ENCODE data around the gene TNFSF18. TPM values are rescaled to one million over a fixed set of nuclear protein-coding genes. Genes with fewer than 3 reads are reported as not detected.

Gene TNFSF18
- total and polyA plus RNA-seq, 2 of the 4 experiments (the other 2 are of a cell fraction), result 0.12 to 0.18 TPM

DNA sequence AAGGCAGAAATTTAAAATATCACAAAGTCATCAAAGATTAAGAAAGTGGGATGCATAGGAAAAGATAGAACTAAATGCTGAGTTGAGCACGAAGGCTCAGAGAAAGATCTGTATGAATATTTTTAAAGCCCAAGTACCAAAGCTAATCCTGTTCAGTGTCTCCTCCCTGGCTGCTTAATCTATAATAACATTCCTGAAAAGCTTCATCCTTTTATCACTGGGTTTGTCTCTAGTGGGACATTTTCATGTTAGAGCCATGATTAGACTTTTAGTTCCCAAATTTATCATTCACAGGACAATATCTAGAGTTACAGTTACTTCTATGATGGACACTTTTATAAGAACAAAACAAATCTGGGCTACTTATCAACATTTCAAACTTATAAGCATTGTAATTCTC lies 38.6 kb downstream of the TNFSF18 start:
- no peaks in the 10 kb centered on the region for H3K79me1 ChIP-seq (ENCODE audit: low read depth in 1 of 2, low read length in 2 of 2)
- intact Hi-C loops (cut with micrococcal nuclease) (no loop called here), in situ Hi-C loops (cut with MboI; ENCODE audit: low sequenced_read_pairs) (no loop called here), dilution Hi-C loops (cut with HindIII; ENCODE audit: low sequenced_read_pairs, unreplicated experiment) (no loop called here)
- H3K4me3 ChIP-seq (ENCODE audit: insufficient read depth, low read depth, low read length), result no peak overlapping the region
- no peak overlapping the region for H4K5ac ChIP-seq (ENCODE audit: low read depth, low read length)
- H4K20me1 ChIP-seq (ENCODE audit: insufficient read depth, low read length), result no peaks in the 10 kb centered on the region
- H3K9ac ChIP-seq (ENCODE audit: low read depth, low read length), result no peak overlapping the region
- no peaks in the 10 kb centered on the region for H3K9me1 ChIP-seq (ENCODE audit: insufficient read depth, low read length)
- H2AFZ ChIP-seq (replicated peaks; ENCODE audit: low read length, poor library complexity), result no peak overlapping the region
- H3K27me3 ChIP-seq (ENCODE audit: control insufficient read depth, insufficient read depth, low read length), result no peaks in the 10 kb centered on the region
- H3K4ac ChIP-seq (ENCODE audit: low read depth, low read length), result no peak overlapping the region
- no peak overlapping the region for H3K14ac ChIP-seq (replicated peaks; ENCODE audit: low read depth, low read length)
- no peaks in the 10 kb centered on the region for H3K4me1 ChIP-seq (ENCODE audit: control insufficient read depth, insufficient read depth, low read length)
- no peak overlapping the region for H3K27ac ChIP-seq (ENCODE audit: insufficient read depth, low read length)
- BruUV-seq (replicated peaks), result no TSS peak
- no peak overlapping the region for H3K23ac ChIP-seq (ENCODE audit: low read depth, low read length)
- H3K56ac ChIP-seq (ENCODE audit: extremely low read depth, insufficient read depth, low read length), result no peak overlapping the region
- H2BK5ac ChIP-seq (ENCODE audit: low read depth, low read length, poor library complexity, severe bottlenecking), result no peak overlapping the region
- no peak overlapping the region for H2AK9ac ChIP-seq (replicated peaks; ENCODE audit: low read depth, low read length, poor library complexity)
- no peak for TF ChIP-seq NFE2L2 (IDR thresholded peaks at IDR 0.05; ENCODE audit: low read depth, low read length)
- no peak for TF ChIP-seq BHLHE40 (IDR thresholded peaks at IDR 0.05; ENCODE audit: low read depth, low read length)
- no peak for TF ChIP-seq RCOR1 (IDR thresholded peaks at IDR 0.05; ENCODE audit: insufficient replicate concordance, low read length)
- TF ChIP-seq RAD21 (IDR thresholded peaks at IDR 0.05; ENCODE audit: low read length), result no peak
- no peak for TF ChIP-seq CHD1 (IDR thresholded peaks at IDR 0.05; ENCODE audit: low read depth, low read length)
- TF ChIP-seq, protein P1, sequence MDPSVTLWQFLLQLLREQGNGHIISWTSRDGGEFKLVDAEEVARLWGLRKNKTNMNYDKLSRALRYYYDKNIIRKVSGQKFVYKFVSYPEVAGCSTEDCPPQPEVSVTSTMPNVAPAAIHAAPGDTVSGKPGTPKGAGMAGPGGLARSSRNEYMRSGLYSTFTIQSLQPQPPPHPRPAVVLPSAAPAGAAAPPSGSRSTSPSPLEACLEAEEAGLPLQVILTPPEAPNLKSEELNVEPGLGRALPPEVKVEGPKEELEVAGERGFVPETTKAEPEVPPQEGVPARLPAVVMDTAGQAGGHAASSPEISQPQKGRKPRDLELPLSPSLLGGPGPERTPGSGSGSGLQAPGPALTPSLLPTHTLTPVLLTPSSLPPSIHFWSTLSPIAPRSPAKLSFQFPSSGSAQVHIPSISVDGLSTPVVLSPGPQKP (IDR thresholded peaks at IDR 0.05; ENCODE audit: borderline replicate concordance, low read depth, low read length), result no peak
- no peak for TF ChIP-seq FOS (IDR thresholded peaks at IDR 0.05; ENCODE audit: low read depth, low read length)
- TF ChIP-seq, protein P2, sequence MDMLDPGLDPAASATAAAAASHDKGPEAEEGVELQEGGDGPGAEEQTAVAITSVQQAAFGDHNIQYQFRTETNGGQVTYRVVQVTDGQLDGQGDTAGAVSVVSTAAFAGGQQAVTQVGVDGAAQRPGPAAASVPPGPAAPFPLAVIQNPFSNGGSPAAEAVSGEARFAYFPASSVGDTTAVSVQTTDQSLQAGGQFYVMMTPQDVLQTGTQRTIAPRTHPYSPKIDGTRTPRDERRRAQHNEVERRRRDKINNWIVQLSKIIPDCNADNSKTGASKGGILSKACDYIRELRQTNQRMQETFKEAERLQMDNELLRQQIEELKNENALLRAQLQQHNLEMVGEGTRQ (IDR thresholded peaks at IDR 0.05; ENCODE audit: low read depth, low read length), result no peak
- no peak for TF ChIP-seq POLR2A (IDR thresholded peaks at IDR 0.05; ENCODE audit: low read depth, low read length)
- TF ChIP-seq MAFK (IDR thresholded peaks at IDR 0.05; ENCODE audit: low read depth, low read length), result no peak
- no peak for TF ChIP-seq CEBPB (IDR thresholded peaks at IDR 0.05; ENCODE audit: low read depth, low read length)
- TF ChIP-seq, protein P3, sequence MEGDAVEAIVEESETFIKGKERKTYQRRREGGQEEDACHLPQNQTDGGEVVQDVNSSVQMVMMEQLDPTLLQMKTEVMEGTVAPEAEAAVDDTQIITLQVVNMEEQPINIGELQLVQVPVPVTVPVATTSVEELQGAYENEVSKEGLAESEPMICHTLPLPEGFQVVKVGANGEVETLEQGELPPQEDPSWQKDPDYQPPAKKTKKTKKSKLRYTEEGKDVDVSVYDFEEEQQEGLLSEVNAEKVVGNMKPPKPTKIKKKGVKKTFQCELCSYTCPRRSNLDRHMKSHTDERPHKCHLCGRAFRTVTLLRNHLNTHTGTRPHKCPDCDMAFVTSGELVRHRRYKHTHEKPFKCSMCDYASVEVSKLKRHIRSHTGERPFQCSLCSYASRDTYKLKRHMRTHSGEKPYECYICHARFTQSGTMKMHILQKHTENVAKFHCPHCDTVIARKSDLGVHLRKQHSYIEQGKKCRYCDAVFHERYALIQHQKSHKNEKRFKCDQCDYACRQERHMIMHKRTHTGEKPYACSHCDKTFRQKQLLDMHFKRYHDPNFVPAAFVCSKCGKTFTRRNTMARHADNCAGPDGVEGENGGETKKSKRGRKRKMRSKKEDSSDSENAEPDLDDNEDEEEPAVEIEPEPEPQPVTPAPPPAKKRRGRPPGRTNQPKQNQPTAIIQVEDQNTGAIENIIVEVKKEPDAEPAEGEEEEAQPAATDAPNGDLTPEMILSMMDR (conservative IDR thresholded peaks at IDR 0.05; ENCODE audit: low read depth, low read length), result no peak
- TF ChIP-seq MXI1 (IDR thresholded peaks at IDR 0.05; ENCODE audit: borderline replicate concordance, low read depth, low read length), result no peak
- no peak for TF ChIP-seq SMC3 (IDR thresholded peaks at IDR 0.05; ENCODE audit: low read depth, low read length)
- TF ChIP-seq RFX5 (IDR thresholded peaks at IDR 0.05; ENCODE audit: low read depth, low read length), result no peak
- no peak for TF ChIP-seq MAZ (IDR thresholded peaks at IDR 0.05; ENCODE audit: borderline replicate concordance, low read depth, low read length)
- H3K9me3 ChIP-seq (ENCODE audit: control insufficient read depth, insufficient read depth, low read length), result no peaks in the 10 kb centered on the region
- no CpG with 5 or more reads among the region's 1 CpG for WGBS, 2 experiments (ENCODE audit: extremely low coverage in 2 of 2, insufficient read length in 1 of 2)
- H3K36me3 ChIP-seq (ENCODE audit: control insufficient read depth, insufficient read depth, low read length), result no peaks in the 10 kb centered on the region
- H2BK120ac ChIP-seq (ENCODE audit: low read depth, low read length), result no peak overlapping the region
- DNase-seq, result no peak
- no peak overlapping the region for H4K8ac ChIP-seq (ENCODE audit: low read depth in 2 of 2, low read length in 2 of 2)
- ChIA-PET CTCF (no interaction called here), POLR2A (ENCODE audit: unreplicated experiment) (no interaction called here)
- no peak overlapping the region for H3K4me2 ChIP-seq (ENCODE audit: low read depth, low read length)
- H2BK20ac ChIP-seq (ENCODE audit: low read depth, low read length), result no peak overlapping the region
- H3K18ac ChIP-seq (ENCODE audit: low read depth, low read length), result no peak overlapping the region
- no peak for ATAC-seq (ENCODE audit: low read depth)
- no peak overlapping the region for H4K91ac ChIP-seq (ENCODE audit: insufficient read depth, low read depth, low read length)
- no peak overlapping the region for H2AK5ac ChIP-seq (ENCODE audit: low read depth, low read length)
- no peak overlapping the region for H2BK15ac ChIP-seq (ENCODE audit: low read depth, low read length)
